Measurements from ENCODE around the gene RHCE.

- TF ChIP-seq, protein P1, sequence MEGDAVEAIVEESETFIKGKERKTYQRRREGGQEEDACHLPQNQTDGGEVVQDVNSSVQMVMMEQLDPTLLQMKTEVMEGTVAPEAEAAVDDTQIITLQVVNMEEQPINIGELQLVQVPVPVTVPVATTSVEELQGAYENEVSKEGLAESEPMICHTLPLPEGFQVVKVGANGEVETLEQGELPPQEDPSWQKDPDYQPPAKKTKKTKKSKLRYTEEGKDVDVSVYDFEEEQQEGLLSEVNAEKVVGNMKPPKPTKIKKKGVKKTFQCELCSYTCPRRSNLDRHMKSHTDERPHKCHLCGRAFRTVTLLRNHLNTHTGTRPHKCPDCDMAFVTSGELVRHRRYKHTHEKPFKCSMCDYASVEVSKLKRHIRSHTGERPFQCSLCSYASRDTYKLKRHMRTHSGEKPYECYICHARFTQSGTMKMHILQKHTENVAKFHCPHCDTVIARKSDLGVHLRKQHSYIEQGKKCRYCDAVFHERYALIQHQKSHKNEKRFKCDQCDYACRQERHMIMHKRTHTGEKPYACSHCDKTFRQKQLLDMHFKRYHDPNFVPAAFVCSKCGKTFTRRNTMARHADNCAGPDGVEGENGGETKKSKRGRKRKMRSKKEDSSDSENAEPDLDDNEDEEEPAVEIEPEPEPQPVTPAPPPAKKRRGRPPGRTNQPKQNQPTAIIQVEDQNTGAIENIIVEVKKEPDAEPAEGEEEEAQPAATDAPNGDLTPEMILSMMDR (IDR thresholded peaks at IDR 0.05) = no peak
- no peak for TF ChIP-seq POLR2A (IDR thresholded peaks at IDR 0.05)
These were observed 47.4 kb upstream of the RHCE start for GRCh38 chr1:25468033-25468432.

Data from right lobe of liver (tissue), 4 donors.